Activated CD4-positive, alpha-beta T cell treated with anti-CD3 and anti-CD28 coated beads for 4 hours (primary cell): ENCODE measurements around the gene CATSPER3.

Experiments
- DNase-seq, 2 donors: peaks; one replicate each; pipeline ENCODE4 v3.0.0-alpha.2; 2020

CATSPER3 gene

DNA sequence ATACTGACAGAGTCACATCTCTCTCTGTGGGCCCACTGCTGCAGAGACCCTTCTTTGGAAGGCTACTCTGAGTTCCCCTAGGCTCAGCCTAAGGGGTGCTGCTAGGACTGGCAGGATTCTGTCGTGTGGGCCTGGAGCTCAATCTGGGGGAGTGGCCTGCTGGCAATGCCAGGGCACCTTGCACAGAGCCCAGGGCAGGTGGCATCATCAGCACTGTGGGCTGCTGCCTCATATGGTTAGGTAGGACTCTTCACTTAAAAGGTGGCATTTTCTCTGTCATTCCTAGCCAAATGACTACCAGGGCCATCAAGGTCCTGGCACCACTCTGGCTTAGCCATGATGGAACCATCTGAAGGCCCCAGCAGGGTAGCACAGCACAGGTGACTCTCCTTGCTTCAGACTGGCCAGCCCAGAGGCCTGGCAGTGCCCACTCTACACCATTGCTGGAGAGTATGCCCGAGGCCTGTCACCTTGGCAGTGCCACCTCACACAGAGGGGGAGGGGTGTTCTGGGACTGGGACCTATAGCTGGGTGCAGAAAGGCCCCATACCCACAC lies 44.4 kb downstream of the CATSPER3 start:
- DNase-seq = no peak

DNA sequence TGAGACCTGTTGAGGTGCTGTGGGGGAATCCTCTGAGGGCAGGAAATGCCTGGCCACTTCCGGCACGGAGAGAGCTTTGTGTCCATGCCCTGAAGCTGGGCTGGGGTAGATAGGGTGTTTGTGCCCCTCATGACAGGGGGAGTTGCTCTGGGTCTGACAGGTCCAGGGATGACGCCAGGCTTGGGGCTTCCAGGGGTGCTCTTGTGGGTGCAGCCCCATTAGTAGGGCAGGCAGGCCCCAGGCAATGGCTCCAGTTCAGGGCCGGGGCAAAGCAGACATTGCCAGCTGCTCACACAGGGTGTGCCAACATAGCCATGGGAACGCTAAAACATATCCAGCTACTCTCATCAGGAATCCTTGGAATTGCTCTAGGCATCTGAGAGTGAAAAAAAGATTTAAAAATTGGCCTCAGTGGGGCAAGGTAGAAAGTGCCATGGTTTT lies 45.3 kb downstream of the CATSPER3 start:
- DNase-seq = no peak

DNA sequence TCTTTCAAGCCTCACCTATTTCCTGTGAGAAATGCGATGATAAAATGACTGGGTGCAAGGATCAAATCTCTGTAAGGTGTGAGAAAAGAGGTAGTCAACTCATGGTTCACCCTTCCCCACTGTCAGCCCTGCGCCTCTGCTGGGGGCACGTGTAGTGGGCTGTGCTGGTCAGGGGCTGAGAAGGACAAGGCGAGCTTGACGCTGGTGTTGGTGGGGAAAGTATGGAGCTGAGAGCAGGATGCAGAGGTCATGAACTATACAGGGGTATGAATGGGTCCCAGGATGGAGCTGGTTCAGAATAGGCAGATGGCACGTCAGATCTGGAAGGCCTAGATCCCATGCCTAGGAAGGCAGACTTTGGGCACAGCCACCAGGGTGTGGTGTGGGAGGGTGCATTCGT lies 45.7 kb downstream of the CATSPER3 start:
- DNase-seq = no peak

DNA sequence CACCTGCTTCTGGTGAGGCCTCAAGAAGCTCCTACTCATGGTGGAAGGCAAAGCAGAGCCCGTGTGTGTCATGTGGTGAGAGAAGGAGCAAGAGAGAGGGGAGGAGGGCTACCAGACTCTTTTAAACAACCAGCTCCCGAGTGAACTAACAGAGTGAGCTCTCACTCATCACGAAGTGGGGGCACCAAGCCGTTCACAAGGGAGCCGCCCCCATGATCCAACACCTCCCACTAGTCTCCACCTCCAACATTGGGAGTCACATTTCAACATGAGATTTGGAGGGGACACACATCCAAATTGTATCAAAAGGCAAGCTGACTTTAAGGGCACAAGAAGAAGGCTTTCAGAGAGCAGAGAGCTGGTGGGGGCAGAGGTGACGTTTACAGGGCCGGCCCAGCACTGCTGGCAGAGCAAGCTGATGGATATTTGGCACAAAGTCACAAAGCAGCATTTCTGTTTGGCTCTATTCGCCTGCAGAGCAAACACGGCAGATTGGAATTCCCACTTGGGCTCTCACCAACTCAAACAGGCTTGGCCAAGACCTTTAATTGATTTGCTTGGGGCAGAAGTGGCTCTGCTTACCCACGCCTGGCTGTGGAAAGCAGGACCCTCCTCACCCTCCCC lies 46.4 kb downstream of the CATSPER3 start:
- DNase-seq = no peak

DNA sequence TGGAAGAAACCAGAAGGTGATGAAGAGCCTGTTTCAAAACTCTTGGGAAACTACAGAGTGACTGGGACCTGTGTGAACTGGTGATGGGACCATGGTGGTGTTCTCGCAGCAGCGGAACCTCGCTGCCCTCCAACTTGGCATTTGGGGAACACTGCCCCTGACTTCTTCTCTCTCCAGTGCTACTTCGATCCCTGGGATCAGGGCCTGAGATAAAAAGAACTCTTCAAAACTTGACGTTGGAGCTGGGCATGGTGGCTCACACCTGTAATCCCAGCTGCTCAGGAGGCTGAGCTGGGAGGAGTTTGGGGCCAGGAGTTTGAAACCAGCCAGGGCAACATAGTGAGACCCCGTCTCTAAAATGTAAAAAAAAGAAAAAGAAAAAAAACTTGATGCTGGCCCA lies 48.2 kb downstream of the CATSPER3 start:
- no peak for DNase-seq

DNA sequence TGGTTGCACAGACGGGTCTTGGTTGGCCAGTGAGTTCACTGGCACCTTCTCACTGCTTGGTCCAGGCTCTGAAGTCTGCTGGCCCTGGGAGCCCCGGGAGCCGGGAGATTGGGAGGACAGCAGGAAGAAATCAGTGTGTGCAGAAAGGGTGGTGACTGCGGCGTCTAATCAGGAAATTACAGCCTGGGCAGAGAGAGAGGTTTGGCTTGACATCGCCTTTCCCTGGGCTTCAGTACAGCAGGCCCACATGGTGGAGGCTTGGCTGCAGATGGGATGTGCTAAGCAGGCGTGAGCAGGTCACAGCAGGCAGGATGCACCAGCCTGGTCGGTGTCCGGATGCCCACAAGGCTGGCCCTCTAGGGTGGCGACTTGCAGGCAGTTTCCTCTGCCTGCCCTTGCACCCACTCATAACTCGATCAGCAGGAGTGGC lies 49.2 kb downstream of the CATSPER3 start:
- no peak for DNase-seq

DNA sequence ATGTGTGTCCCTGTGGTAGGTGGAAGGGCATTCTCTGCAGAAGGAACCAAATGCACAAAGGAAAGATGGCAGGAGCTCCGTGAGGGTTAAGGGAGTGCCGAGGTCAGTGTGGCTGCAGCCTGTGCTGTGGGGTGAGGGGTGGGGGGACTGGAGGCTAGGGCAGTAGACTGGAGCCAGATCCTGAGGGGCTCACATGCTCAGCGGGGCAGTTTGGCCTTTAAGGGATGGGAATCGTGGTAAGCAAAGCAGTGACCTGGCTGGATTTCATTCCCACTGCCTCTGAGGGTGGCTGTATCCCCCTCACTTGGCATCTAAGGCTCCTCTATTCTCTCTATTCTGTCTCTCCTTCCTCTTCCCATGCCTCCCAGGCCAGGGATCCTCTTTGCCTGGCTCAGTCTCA lies 50.8 kb downstream of the CATSPER3 start:
- no peak for DNase-seq

DNA sequence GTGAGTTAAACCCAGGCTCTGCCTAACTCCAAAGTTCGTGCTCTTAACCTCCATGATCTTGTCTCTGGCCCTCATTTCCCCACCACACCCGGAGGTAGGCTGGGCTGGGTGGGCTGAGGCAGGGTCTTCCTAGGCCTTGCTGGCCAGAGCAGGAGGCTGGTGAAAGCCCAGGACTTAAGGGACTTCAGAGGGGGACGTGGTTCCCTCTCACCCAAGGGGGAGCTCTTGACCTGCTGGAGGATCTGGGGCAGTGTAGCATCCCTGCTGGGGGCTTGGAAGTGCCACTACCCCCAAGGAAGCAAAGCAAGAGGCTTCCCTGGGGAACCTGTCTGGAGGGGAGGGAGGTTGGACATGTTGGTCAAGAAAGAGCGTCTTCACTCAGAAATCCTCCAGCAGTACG lies 51.6 kb downstream of the CATSPER3 start:
- DNase-seq = no peak

DNA sequence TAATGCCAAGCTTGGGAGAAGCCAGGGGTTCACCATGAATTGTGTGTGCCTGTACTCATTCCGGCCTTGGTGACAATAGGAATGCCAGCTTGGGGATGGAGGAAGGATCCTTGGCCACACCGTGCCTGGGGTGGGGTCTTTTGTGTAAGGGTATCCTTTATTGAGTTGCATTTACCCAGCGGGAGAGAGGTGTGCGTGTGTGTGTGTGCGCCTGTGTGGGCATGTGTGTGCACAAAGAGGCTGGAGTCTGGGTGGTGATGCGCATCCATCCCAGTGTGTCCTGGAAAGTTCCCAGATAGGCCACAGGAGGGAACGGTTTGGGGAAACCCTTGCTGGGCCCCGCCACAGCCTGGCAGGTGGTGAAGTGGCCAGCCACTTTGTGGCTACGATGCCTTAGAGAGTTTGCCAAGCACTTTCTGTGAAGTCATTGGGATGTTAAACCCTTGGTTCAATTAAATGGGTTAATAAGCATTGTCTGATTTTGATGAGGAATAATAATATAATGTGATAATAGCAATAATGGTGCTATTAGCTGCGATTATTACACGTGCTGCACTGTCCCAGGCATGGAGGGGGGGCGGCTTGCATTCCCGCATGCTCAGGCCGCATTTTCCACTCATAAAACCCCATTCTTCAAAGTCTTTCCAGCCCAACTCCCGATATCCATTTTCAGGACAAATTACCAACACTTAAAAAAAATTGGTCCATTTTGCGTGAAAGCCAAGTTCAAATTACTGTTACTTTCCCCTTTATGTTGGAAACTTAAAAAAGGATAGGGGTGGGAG lies 52.6 kb downstream of the CATSPER3 start:
- DNase-seq = no peak

DNA sequence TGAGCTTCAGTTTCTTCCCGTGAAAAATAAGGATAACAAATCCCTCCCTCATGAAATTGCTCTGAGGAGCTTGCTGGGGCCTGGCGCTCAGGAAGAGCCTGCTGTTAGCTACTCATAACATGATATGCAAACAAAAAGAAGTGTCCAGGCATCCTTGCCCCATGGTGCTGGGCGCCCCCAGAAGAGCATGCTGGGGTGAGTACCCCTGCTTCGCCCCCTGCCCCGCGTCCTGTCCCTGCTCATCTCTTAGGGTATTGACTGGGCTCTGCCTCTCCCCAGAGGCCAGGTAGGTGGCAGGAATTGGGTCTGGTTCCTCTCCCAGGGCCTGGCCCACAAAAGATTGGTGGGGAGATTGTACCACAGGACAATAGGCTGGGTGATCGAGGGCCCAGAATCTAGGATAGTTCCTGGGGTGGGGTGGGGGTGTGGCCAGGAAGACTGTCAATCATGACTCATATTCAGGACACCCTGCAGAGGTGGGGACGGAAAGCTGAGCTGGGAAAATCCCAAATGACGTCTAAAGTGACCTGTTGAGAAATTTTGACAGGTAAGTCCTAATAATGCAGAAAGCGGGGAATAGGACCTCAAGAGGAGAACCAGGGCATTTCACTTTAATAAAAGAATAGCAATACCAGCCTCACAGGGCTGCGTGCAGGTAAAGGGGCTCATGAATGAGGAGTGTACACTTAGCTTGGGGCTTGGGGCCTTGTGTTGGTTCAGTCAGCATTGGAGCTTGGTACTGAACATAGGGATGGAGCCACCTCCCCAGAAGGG lies 57.4 kb downstream of the CATSPER3 start:
- DNase-seq = no peak

DNA sequence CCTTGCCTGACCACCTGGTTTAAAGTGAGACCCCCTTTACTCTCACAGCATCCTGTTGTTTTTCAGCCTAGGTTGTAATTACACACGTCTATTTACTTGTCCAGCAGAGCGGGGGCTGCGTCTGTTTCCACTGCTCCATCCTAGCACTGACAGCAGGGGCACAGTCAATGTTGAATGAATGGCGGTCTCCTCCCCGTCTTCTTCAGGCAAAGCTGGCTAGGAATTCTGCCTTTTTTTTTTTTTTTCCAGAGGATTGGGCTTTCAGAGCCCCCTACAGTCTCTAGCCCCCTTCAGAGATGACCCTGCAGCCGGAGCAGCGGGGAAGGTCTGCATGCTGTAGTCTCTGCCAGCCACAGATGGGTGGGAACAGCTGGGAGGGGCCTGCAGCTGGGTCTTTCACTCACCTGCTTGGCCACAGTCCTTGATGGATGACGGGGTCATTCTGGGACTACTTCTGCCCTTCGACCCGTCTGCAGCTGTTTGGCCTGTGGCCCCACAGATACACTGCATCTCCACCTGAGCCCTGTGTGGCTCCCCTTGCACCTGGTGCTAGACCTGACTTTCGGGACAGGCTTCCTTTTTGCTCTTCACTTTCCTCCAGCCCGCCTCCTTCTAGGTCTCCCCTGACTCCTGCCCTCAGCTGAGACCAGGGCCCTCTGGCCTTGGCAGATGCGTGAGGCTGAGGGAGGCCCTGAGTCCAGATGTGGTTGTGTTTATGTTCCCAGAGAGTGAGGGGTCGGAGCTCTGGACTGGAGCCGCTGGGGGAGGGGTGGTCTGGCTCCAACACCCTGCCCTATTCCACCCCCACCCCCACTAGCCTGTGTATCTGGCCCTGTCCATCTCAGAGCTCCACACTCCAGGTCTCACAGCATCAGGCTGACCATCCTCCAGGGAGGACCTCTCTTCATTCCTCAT lies 58.3 kb downstream of the CATSPER3 start:
- DNase-seq = no peak

DNA sequence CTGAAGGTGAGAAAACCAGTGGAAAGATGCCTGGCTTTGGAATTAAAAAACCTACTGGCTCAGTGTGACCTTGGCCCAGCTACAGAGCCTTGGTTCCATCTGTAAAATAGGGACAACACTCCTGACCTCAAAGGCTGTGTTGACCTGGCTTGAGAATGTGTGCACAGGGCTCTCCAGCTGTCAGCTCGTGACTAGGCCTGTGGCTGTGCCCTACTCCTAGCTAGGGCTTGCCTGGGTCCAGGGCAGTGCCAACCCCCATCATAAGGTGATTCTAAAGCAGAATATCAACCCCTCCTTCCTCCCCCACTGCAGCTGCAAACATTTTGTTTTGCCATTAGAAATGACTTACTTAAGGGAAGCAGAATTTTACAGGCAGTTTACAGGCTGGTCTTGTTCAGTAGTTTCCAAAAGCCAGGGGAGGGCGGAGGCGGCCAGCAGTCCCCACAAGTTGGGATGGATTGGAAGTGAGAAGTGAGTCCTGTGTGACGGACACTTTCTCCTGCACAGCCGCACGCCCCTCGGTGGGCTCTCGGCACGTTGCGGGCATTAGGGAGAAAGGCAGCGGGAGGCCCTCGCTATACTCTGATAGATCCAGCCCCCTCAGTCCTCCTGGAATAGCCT lies 59.0 kb downstream of the CATSPER3 start:
- no peak for DNase-seq

DNA sequence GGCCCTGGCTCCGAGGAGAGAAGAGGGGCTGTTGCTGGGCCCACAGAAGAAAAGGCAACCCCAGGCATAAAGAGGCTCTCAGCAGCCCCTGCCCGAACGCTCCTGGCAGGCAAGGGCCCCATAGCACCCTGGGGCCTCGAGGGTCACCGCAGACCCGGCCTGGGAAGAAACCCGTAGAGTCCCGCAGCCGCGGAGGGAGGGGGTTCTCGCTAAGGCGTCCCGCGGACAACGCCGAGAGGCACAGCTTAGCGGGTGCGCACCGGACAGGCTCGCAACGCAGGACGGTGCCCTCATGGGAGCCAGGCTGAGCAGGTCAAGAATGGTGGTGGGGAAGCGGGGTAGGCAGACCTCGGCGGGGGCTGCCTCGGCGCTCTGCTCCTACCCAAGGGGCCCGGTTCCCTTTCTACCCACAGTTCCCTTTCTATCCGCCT lies 59.6 kb downstream of the CATSPER3 start:
- DNase-seq = no peak

DNA sequence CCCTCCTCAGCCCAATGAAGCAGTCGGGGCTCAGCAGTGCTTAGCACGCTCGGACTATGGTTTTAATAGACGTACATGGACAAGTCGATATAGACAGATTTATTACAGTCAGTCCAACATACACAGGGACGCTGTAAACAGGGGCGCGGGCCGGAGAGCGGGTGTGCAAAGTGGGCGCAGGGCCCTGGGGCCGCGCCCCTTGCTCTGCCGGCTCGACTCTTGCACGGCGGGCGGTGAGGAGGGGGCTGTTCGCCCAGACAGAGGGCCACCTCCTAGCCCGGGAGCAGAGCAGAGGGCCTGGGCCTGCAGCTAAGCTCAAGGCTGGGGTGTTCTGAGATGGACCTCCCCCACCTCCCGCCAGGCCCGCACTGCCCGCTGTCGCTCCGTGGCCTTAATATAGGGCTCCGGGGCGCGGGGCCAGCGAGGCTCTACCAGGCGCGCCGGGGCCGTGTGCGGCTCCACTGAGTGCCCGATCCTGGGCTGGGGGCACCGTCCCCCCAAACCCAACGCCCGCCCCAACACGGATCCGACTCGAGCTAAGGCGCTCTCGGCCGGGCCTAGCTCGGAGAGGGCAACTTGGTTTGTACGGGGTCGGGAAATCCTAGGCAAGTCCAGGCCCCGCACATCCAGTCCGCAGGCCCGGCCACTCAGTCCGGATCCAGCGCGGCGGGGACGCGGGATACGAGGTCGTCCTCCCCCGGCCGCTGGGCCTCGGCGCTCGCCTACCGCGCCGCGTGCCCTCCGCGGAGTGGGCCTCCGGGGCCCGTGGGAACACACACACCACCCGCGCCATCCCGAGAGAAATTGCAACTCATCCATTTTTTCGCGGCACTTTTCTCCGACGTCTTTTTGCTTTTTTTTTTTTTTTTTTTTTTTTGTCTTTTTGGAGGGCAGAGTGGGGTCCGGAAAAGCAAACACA lies 60.2 kb downstream of the CATSPER3 start:
- DNase-seq = no peak

DNA sequence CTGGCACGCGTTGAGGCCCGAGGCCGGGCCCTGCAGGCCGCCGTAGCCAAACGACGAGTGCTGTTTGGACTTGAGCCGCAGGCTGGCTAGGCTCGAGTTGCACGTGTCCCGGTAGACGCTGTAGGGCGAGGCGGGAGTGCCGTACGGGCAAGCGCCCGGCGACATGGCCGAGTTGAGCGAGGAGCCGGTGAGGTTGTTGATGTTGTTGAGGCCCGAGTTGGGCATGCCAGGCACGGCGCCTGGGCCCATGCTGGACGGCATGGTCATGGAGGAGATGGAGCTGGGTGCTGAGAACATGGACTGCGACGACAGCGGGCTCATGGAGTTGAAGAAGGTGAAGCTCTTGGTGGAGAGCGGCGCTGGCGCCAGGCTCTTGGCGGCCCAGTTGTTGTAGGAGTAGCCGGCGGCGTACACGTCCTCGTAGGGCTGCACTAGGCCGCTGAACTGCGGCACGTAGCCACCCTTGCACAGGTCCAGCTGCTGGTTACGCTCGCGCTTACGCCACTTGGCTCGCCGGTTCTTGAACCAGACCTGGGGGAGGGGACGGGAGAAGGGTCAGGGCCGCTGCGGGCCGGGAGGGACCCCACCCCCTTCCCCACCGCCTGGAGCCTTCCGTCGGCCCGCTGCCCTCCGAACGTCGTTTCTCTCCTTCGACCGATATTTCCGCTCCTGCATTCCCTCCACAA lies 61.2 kb downstream of the CATSPER3 start:
- no peak for DNase-seq

DNA sequence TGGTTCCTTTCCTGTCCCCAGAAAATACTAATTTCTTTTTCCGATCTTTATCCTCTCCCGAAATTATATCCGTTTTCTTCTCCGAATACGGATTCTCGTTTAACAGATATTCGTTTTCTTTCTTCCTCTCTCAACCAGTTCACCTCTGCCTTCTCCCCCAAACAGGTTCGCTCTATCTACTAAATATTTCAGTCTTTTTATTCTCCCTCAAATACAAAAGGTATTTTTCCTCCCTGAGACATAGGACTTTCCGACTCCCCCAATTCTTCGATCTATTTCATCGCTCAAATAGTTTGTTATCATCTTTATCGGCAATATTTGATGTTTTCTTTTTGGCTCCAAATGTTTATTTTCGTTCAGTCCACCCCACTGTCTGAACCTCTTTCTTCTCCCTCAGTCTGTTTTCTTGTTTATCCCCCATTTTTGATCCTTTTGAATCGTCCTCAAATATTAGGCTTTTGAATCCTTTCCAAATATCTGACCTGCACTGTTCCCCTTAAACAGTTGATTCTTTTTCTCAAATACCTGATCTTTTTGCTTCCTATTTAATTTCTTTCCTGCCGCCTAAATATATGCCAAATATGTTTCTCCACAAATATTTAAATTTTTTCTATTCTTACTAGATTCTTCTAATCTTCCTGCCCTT lies 61.9 kb downstream of the CATSPER3 start:
- no peak for DNase-seq

DNA sequence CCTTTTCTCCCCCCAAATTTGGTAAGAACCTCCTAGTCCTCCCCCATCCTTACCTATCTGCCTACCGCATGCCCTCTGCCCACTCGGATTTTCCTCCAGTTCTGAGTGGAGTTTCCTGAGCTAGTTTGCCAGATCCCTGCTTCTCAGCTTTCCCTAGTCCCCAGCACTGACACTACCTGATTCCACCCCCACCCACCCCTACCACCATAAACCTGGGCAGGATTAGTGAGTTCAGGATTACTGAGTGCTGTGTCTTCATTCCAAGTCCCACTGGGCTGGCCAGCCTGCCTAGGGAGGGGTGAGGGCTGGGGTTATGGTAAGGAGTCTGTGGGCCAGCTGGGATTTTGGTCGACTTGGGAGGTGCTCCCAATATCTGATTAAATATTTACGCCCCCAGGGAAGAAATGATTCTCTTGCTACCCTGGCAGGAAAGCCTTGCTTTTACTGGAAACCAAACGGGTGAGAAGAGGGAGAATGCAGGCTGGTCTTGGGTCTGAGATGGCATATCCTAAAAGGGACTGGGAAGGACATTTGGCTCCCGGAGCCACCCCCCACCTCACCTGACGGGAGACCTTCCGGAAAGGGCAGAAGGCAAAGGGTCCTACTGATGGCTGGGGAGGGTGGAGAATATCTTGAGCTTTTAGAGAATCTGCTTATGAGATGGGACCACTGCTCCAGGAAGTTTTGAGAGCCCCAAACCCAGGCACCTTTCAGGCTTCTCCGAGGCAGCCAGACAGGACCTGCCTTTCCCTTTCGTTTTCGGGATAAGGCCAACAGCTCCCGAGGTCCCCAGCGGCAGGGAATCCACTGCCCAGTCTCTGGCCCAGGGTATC lies 62.6 kb downstream of the CATSPER3 start:
- DNase-seq = no peak

DNA sequence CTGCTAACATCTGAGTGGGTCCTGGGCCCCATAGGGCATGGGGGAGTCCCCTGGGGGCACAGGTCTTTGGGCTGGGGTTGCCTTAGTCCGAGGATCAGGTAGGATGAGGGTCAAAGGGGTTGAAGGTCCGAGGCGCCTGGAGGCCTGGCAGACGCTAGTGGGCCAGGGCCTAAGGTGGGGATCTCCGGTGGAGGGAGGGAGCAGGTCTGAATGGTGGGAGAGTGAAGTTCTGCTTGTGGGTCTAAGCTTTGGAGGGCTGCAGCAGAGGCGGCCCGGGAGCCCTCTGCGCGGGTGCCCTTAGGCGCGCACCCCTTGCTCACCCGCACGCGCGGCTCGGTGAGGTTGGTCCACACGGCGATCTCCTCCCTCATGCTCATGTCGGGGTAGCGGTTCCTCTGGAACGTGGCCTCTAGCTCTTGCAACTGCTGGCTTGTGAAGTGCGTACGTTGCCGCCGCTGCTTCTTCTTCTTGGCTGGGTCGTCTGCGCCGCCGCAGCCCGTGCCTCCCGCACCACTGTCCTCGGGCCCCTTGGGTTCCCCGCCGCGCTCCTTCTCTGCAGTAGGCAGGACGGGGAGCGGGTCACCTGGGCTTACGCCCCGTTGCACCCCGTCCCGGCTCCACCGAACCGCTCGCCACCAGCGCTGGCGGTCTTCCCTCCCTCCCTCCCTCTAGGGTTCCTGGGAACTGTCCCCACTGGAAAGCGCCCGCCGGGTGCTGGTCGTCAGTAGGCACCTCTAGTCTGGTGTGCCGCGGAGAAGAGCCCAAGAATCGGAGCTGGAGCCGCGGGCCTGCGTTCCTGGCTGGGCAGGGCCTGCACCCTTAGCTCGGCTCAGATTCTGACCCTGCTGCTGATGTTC lies 63.5 kb downstream of the CATSPER3 start:
- DNase-seq = no peak
